HCT116 (cell line): Measurements from ENCODE around the gene B3GALNT2. TPM values are rescaled to one million over a fixed set of nuclear protein-coding genes. Genes with fewer than 3 reads are reported as not detected.

ENCODE experiments used
- ATAC-seq: fragments of 200-7000 bp; cut with Tn5 transposase; 2 replicates; pipeline ENCODE4 v1.9.1; 2020; ENCODE audit warnings: mild to moderate bottlenecking, moderate library complexity
- BruUV-seq: library from RNA; stranded (reverse); fragments of 400-500 nt; replicated peaks from 2 replicates; lab custom pipeline; 2021; lab: Mats Ljungman, UMichigan
- CTCF ChIA-PET: fragments of 300-600 bp; sonication (Branson Sonifier 250); formaldehyde crosslinking; loops from one replicate; lab custom pipeline; 2021; ENCODE audit warnings: antibody characterized with exemption; lab: Charles Lee
- POLR2A ChIA-PET: fragments of 300-600, 350-600 bp; sonication (Branson Sonifier 250); formaldehyde crosslinking; loops from one replicate; lab custom pipeline; 2021; ENCODE audit warnings: antibody characterized with exemption; lab: Charles Lee
- RAD21 ChIA-PET, 2 experiments: fragments of 300-600 bp; sonication (Branson Sonifier 250); formaldehyde crosslinking; loops; one replicate each; lab custom pipeline; 2023; ENCODE audit warnings: low total read pairs in 2 of 2; ENCODE audit not compliant: uncharacterized antibody in 2 of 2, unreplicated experiment in 2 of 2, low non-redundant PET in 1 of 2; lab: Charles Lee
- DNase-seq: peaks from one replicate; pipeline ENCODE4 v3.0.0-alpha.2; 2010; ENCODE audit warnings: low read depth, low spot score
- H2AFZ ChIP-seq: fragments of 200-600 bp; shearing (Covaris generic), sonication (generic); 2 replicates; pipeline ENCODE4 v1.6.1; 2017; ENCODE audit warnings: low read depth, mixed run types, mixed read lengths, antibody characterized with exemption, low read length; ENCODE audit not compliant: poor library complexity, severe bottlenecking
- H3K27ac ChIP-seq: 2 replicates; pipeline ENCODE4 v1.5.1; 2012; ENCODE audit warnings: low read depth, low read length
- H3K27me3 ChIP-seq: fragments of 200-600 bp; sonication (generic); 2 replicates; pipeline ENCODE4 v1.6.1; 2016; ENCODE audit warnings: mixed run types, low read length, mixed read lengths; ENCODE audit not compliant: insufficient read depth
- H3K36me3 ChIP-seq, 2 experiments: fragments of 200-500 bp in 1 of 2; fragments of 200-600 bp in 1 of 2; sonication (Bioruptor generic) in 1 of 2; sonication (generic) in 1 of 2; 2 replicates each; pipeline versions ENCODE4 v1.5.1 to v1.6.1; 2014 to 2016; ENCODE audit warnings: low read length in 2 of 2, inconsistent platforms in 1 of 2, mixed read lengths in 1 of 2, mixed run types in 1 of 2; ENCODE audit not compliant: insufficient read depth in 2 of 2, control insufficient read depth in 1 of 2
- H3K4me1 ChIP-seq, 2 experiments: fragments of 200-600 bp in 1 of 2; sonication (generic) in 1 of 2; 2 replicates each; pipeline versions ENCODE4 v1.5.1 to v1.6.1; 2012 to 2017; ENCODE audit warnings: low read length in 2 of 2, inconsistent platforms in 1 of 2, mild to moderate bottlenecking in 1 of 2, mixed read lengths in 1 of 2, mixed run types in 1 of 2, moderate library complexity in 1 of 2; ENCODE audit not compliant: insufficient read depth in 2 of 2, control insufficient read depth in 1 of 2
- H3K4me2 ChIP-seq: fragments of 200-600 bp; sonication (generic); 2 replicates; pipeline ENCODE4 v1.6.1; 2017; ENCODE audit warnings: mixed run types, low read length, mixed read lengths
- H3K4me3 ChIP-seq, 2 experiments: fragments of 200-600 bp in 1 of 2; sonication (generic) in 1 of 2; replicated peaks in 1 of 2; 2 replicates each; pipeline ENCODE4 v1.5.1; 2011 to 2016; ENCODE audit warnings: low read length in 2 of 2, control low read depth in 1 of 2, low read depth in 1 of 2, mild to moderate bottlenecking in 1 of 2, mixed read lengths in 1 of 2, mixed run types in 1 of 2
- H3K79me2 ChIP-seq: fragments of 200-600 bp; sonication (generic); 2 replicates; pipeline ENCODE4 v1.6.1; 2017; ENCODE audit warnings: mild to moderate bottlenecking, mixed run types, low read length, moderate library complexity, mixed read lengths; ENCODE audit not compliant: insufficient read depth
- H3K9ac ChIP-seq: fragments of 200-600 bp; sonication (generic); 2 replicates; pipeline ENCODE4 v1.6.1; 2016; ENCODE audit warnings: low read length, mixed read lengths
- H3K9me2 ChIP-seq: fragments of 200-600 bp; sonication (generic), shearing (Covaris generic); 2 replicates; pipeline ENCODE4 v1.6.1; 2017; ENCODE audit warnings: mixed run types, mild to moderate bottlenecking, moderate library complexity; ENCODE audit not compliant: insufficient read depth
- H3K9me3 ChIP-seq, 2 experiments: fragments of 200-500 bp in 1 of 2; fragments of 200-600 bp in 1 of 2; sonication (Bioruptor generic) in 1 of 2; sonication (generic) in 1 of 2; 2 replicates each; pipeline ENCODE4 v1.6.1; 2014 to 2017; ENCODE audit warnings: low read length in 2 of 2, mixed read lengths in 2 of 2, inconsistent platforms in 1 of 2, low read depth in 1 of 2, mild to moderate bottlenecking in 1 of 2, mixed run types in 1 of 2, moderate library complexity in 1 of 2; ENCODE audit not compliant: control insufficient read depth in 1 of 2, insufficient read depth in 1 of 2
- H4K20me1 ChIP-seq: fragments of 200-600 bp; sonication (generic), shearing (Covaris generic); 2 replicates; pipeline ENCODE4 v1.6.1; 2017; ENCODE audit warnings: mixed run types, mild to moderate bottlenecking, moderate library complexity; ENCODE audit not compliant: insufficient read depth
- CBX3 ChIP-seq: IDR thresholded peaks from 2 replicates; pipeline ENCODE4 v1.6.1; 2012; ENCODE audit warnings: low read depth
- CEBPB ChIP-seq: IDR thresholded peaks from 2 replicates; pipeline ENCODE4 v1.6.1; 2012; ENCODE audit warnings: low read depth
- EGR1 ChIP-seq: IDR thresholded peaks from 2 replicates; pipeline ENCODE4 v1.6.1; 2012; ENCODE audit warnings: low read depth
- EZH2phosphoT487 ChIP-seq: fragments of 200-600 bp; IDR thresholded peaks from 2 replicates; pipeline ENCODE4 v1.6.1; 2018; ENCODE audit warnings: antibody characterized with exemption, borderline replicate concordance
- FOSL1 ChIP-seq: IDR thresholded peaks from 2 replicates; pipeline ENCODE4 v1.6.1; 2012; ENCODE audit warnings: low read depth
- POLR2A ChIP-seq: IDR thresholded peaks from 2 replicates; pipeline ENCODE4 v1.7.0; 2011; ENCODE audit warnings: borderline replicate concordance; ENCODE audit not compliant: insufficient read depth, insufficient read length; ENCODE audit errors: extremely low read depth
- POLR2AphosphoS5 ChIP-seq: IDR thresholded peaks from 2 replicates; pipeline ENCODE4 v1.6.1; 2011; ENCODE audit warnings: mild to moderate bottlenecking, low read depth, low read length, moderate library complexity
- SRF ChIP-seq: IDR thresholded peaks from 2 replicates; pipeline ENCODE4 v1.6.1; 2012; ENCODE audit warnings: low read depth
- YY1 ChIP-seq: IDR thresholded peaks from 2 replicates; pipeline ENCODE4 v1.6.1; 2011; ENCODE audit warnings: low read length, low read depth, moderate library complexity, mild to moderate bottlenecking; ENCODE audit not compliant: insufficient replicate concordance; ENCODE audit errors: extremely low read depth
- ZBTB33 ChIP-seq: IDR thresholded peaks from 2 replicates; pipeline ENCODE4 v1.6.1; 2011; ENCODE audit warnings: mild to moderate bottlenecking, low read length, moderate library complexity; ENCODE audit not compliant: insufficient replicate concordance; ENCODE audit errors: extremely low read depth
- ZFX ChIP-seq: fragments of 450-650 bp; IDR thresholded peaks from 2 replicates; pipeline ENCODE4 v1.6.1; 2017
- ZNF274 ChIP-seq: fragments of 200-500 bp; sonication (Bioruptor generic); IDR thresholded peaks from 2 replicates; pipeline ENCODE4 v1.6.1; 2014; ENCODE audit warnings: mild to moderate bottlenecking, low read depth, low read length, inconsistent platforms
- intact Hi-C: fragments of 100-400 bp; cut with micrococcal nuclease; formaldehyde crosslinking; loops from 2 replicates; pipeline ENCODE4 v1.10.0; 2022
- total RNA-seq: library from RNA; stranded (reverse); gene quantifications from one replicate; pipeline ENCODE4 v1.2.1, GENCODE V29; 2021; ENCODE audit not compliant: unreplicated experiment

B3GALNT2 gene
- total RNA-seq, 1 experiment from 2014 or later, result 36.8 TPM

GRCh38 chr1:235403593-235403992 is 100.7 kb downstream of the B3GALNT2 start:
- no peak for TF ChIP-seq EZH2phosphoT487
- TF ChIP-seq CEBPB, result no peak
- TF ChIP-seq ZNF274, result no peak
- no peak for TF ChIP-seq CBX3
- TF ChIP-seq POLR2A, result no peak
- TF ChIP-seq ZFX, result no peak
- TF ChIP-seq POLR2AphosphoS5, result no peak
- TF ChIP-seq YY1, result no peak
- TF ChIP-seq FOSL1, result no peak
- no peak for TF ChIP-seq SRF
- no peak for TF ChIP-seq ZBTB33
- TF ChIP-seq EGR1, result no peak
- intact Hi-C loops, result no loop called here
- ATAC-seq (no peak), DNase-seq (no peak)
- BruUV-seq, result TSS peak; percentile 38
- ChIA-PET RAD21 (no interaction called here), CTCF (no interaction called here), POLR2A (no interaction called here)
- Histone ChIP-seq H3K27ac (no peak overlapping the region), H4K20me1 (no peaks in the 10 kb centered on the region), H3K4me2 (no peak overlapping the region), H3K9me3 (no peaks in the 10 kb centered on the region), H3K4me3 (no peak overlapping the region), H3K9ac (no peak overlapping the region), H2AFZ (no peak overlapping the region), H3K9me2 (no peaks in the 10 kb centered on the region), H3K79me2 (peaks cover 12% of the 10 kb centered on the region; the same call in 1 of the 2 replicates), H3K27me3 (no peaks in the 10 kb centered on the region), H3K36me3 (no peaks in the 10 kb centered on the region), H3K4me1 (peaks cover 29 to 49% of the 10 kb centered on the region in 2 experiments)
